Measurements from ENCODE around the gene TFAP2D. TPM values are rescaled to one million over a fixed set of nuclear protein-coding genes. Genes with fewer than 3 reads are reported as not detected.

The TFAP2D gene
- total and polyA plus RNA-seq, 2 experiments from 2014 or later: not detected

GRCh38 chr6:50822078-50822476 is 108.8 kb downstream of the TFAP2D start:
- Histone ChIP-seq H4K20me1 (replicated peaks; ENCODE audit: insufficient read depth) (peaks cover 14% of the 10 kb centered on the region), H3K9me2 (ENCODE audit: insufficient read depth) (no peaks in the 10 kb centered on the region), H3F3A (replicated peaks; ENCODE audit: low read depth) (peaks cover 20% of the 10 kb centered on the region; the same call in 1 of the 2 replicates), H3K4me2 (peak overlapping the region; percentile 75), H3K36me3 (ENCODE audit: insufficient read depth) (no peaks in the 10 kb centered on the region), H2AFZ (no peak overlapping the region), H3K4me1 (ENCODE audit: insufficient read depth) (peaks cover 82% of the 10 kb centered on the region), H3K27ac (ENCODE audit: low read depth) (no peak overlapping the region), H3K79me2 (replicated peaks; ENCODE audit: insufficient read depth) (no peaks in the 10 kb centered on the region), H3K4me3 (peak overlapping the region; percentile 46; the same call in 1 of the 2 replicates), H3K27me3 (ENCODE audit: insufficient read depth) (peaks cover 100% of the 10 kb centered on the region)
- no peak for TF ChIP-seq REST (IDR thresholded peaks at IDR 0.05; ENCODE audit: unreplicated experiment)
- TF ChIP-seq EZH2 (IDR thresholded peaks at IDR 0.05; ENCODE audit: low read depth, unreplicated experiment): peak; percentile 50
- peak; percentile 48 for TF ChIP-seq EZH2phosphoT487 (IDR thresholded peaks at IDR 0.05; ENCODE audit: unreplicated experiment)
- Mint-ChIP-seq H3K9me3 (peaks cover 13% of the 10 kb centered on the region), H3K27me3 (ENCODE audit: insufficient read depth, low read depth, poor library complexity) (peaks cover 100% of the 10 kb centered on the region), H3K4me1 (peaks cover 75% of the 10 kb centered on the region), H3K36me3 (ENCODE audit: low read depth) (no peaks in the 10 kb centered on the region; the same call in 2 of the 3 replicates), H3K4me3 (peak overlapping the region; percentile 18; the same call in 2 of the 3 replicates), H3K27ac (no peak overlapping the region)
- ATAC-seq: no peak
- DNase-seq (ENCODE audit: low spot score): no peak

Other genes starting within 250 kb of the TFAP2D start
- not detected in 2 replicates for gene TFAP2B, start 105.3 kb downstream of the TFAP2D start, total RNA-seq (2014; rRNA removed; shearing (Covaris generic))
- not detected in 2 replicates for gene TFAP2B, start 105.3 kb downstream of the TFAP2D start, polyA plus RNA-seq (2016; fragmentation: Nextera tagmentation; extraction: Ambion mirVana)

Measured in GM23338 (cell line).